GM12801 (cell line): ENCODE results near the gene CYP4F22.

ENCODE experiments used
- TF ChIP-seq, protein P1 (sequence below): IDR thresholded peaks from one replicate; pipeline ENCODE4 v1.5.1; 2011; ENCODE audit warnings: control low read depth; ENCODE audit not compliant: insufficient read length; ENCODE audit errors: extremely low read depth

CYP4F22 gene

GRCh38 chr19:15550273-15550672, 41.9 kb downstream of the CYP4F22 start:
- TF ChIP-seq, protein P1, sequence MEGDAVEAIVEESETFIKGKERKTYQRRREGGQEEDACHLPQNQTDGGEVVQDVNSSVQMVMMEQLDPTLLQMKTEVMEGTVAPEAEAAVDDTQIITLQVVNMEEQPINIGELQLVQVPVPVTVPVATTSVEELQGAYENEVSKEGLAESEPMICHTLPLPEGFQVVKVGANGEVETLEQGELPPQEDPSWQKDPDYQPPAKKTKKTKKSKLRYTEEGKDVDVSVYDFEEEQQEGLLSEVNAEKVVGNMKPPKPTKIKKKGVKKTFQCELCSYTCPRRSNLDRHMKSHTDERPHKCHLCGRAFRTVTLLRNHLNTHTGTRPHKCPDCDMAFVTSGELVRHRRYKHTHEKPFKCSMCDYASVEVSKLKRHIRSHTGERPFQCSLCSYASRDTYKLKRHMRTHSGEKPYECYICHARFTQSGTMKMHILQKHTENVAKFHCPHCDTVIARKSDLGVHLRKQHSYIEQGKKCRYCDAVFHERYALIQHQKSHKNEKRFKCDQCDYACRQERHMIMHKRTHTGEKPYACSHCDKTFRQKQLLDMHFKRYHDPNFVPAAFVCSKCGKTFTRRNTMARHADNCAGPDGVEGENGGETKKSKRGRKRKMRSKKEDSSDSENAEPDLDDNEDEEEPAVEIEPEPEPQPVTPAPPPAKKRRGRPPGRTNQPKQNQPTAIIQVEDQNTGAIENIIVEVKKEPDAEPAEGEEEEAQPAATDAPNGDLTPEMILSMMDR: no peak

- TF ChIP-seq, protein P1: no peak
These were observed 42.6 kb downstream of the CYP4F22 start for GRCh38 chr19:15550929-15551292.

- TF ChIP-seq, protein P1: no peak
These were observed 43.1 kb downstream of the CYP4F22 start for GRCh38 chr19:15551293-15552004.

DNA sequence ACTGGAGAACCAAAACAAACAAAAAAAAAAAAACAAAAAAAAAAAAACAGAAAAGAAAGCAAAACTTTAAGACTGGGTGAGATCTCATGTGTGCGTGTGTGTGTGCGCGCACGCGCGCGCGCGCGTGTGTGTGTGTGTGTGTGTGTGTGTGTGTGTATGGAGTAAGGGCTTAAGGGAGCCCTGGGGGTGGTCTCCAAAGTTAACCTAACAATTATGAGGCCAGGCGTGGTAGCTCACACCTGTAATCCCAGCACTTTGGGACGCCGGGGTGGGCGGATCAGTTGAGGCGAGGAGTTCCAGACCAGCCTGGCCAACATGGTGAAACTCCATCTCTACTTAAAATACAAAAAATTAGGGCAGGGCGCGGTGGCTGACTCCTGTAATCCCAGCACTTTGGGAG, 46.7 kb downstream of the CYP4F22 start:
- TF ChIP-seq, protein P1: no peak

GRCh38 chr19:15555759-15556633, 47.7 kb downstream of the CYP4F22 start:
- TF ChIP-seq, protein P1: no peak

DNA sequence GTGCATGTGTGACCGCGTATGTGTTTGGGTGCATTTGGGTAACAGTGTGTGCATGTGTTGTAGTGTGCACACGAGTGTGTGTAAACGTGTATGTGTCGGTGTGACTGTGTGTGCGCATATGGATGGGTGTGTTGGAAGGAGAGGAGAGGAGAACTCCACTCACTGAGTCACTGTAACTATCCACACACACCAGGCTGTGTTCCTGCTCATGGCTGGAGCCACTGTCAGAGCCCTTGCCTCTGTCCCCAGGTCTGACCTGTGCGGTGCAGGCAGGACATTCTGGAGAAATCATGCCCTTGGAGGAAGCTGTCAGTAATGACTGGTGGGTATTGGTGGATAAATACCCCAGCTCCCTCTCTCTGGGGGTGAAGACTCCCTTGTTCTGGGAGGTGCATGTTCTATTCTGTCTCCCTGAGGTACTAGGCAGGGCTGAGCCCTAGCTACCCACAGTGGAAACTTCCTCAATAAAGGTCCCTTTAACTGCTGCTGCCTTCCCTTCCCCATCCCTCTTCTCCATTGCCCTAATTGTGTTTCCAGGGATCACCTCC, 48.4 kb downstream of the CYP4F22 start:
- TF ChIP-seq, protein P1: no peak

GRCh38 chr19:15557223-15557622, 48.9 kb downstream of the CYP4F22 start:
- TF ChIP-seq, protein P1: no peak
